Endothelial cell of umbilical vein (primary cell): ENCODE measurements around the gene GRM5. TPM values are rescaled to one million over a fixed set of nuclear protein-coding genes. Genes with fewer than 3 reads are reported as not detected.

Source experiments
- BruUV-seq: library from RNA; stranded (reverse); fragments of 400-500 nt; replicated peaks from 2 replicates; lab custom pipeline; 2021; lab: Mats Ljungman, UMichigan
- CTCF ChIA-PET: fragments of 300-600, 350-600 bp; sonication (Branson Sonifier 250); formaldehyde crosslinking; loops from one replicate; lab custom pipeline; 2021; ENCODE audit warnings: antibody characterized with exemption, inconsistent platforms; lab: Charles Lee
- POLR2A ChIA-PET: fragments of 300-600, 350-600 bp; sonication (Branson Sonifier 250); formaldehyde crosslinking; loops from one replicate; lab custom pipeline; 2021; ENCODE audit warnings: antibody characterized with exemption, inconsistent platforms; lab: Charles Lee
- DNase-seq: peaks from one replicate; pipeline ENCODE4 v3.0.0-alpha.2; 2011; ENCODE audit warnings: low read depth, low spot score
- FAIRE-seq: peaks from 2 replicates; lab custom pipeline; 2011; peaks lifted over from hg19 to GRCh38; lab: Jason Lieb, UNC
- H2AFZ ChIP-seq: 2 replicates; pipeline ENCODE4 v1.6.0; 2012; ENCODE audit warnings: low read depth, low read length, control low read depth, inconsistent platforms
- H3K27ac ChIP-seq: 2 replicates; pipeline ENCODE4 v1.5.1; 2011; ENCODE audit warnings: low read depth, mild to moderate bottlenecking, control low read depth, low read length, moderate library complexity; ENCODE audit not compliant: insufficient read depth
- H3K27me3 ChIP-seq, 2 experiments: 2 replicates each; pipeline versions ENCODE4 v1.6.0 to v1.6.1; 2011; ENCODE audit warnings: low read length in 2 of 2, mixed read lengths in 1 of 2; ENCODE audit not compliant: control insufficient read depth in 2 of 2, insufficient read depth in 2 of 2
- H3K36me3 ChIP-seq, 2 experiments: 2 replicates in 1 of 2; 3 replicates in 1 of 2; pipeline ENCODE4 v1.5.1; 2011; ENCODE audit warnings: low read length in 2 of 2, mild to moderate bottlenecking in 1 of 2, moderate library complexity in 1 of 2; ENCODE audit not compliant: control insufficient read depth in 2 of 2, insufficient read depth in 2 of 2; ENCODE audit errors: extremely low read depth in 1 of 2
- H3K4me1 ChIP-seq: 3 replicates; pipeline ENCODE4 v1.5.1; 2011; ENCODE audit warnings: mild to moderate bottlenecking, low read length; ENCODE audit not compliant: control insufficient read depth, insufficient read depth; ENCODE audit errors: extremely low read depth
- H3K4me2 ChIP-seq: 2 replicates; pipeline ENCODE4 v1.6.1; 2011; ENCODE audit warnings: low read length, control low read depth, mixed read lengths; ENCODE audit not compliant: insufficient read depth
- H3K4me3 ChIP-seq, 3 experiments: fragments of 200-600 bp in 1 of 3; sonication (generic), shearing (Covaris generic) in 1 of 3; replicated peaks in 1 of 3; 2 replicates each; pipeline ENCODE4 v1.5.1; 2011 to 2016; ENCODE audit warnings: control low read depth in 3 of 3, low read length in 3 of 3, mild to moderate bottlenecking in 2 of 3, inconsistent platforms in 1 of 3, low read depth in 1 of 3, moderate library complexity in 1 of 3; ENCODE audit not compliant: insufficient read depth in 1 of 3
- H3K79me2 ChIP-seq: 2 replicates; pipeline ENCODE4 v1.6.0; 2012; ENCODE audit warnings: low read length, inconsistent platforms; ENCODE audit not compliant: control insufficient read depth, insufficient read depth
- H3K9ac ChIP-seq: replicated peaks from 2 replicates; pipeline ENCODE3; 2011; ENCODE audit warnings: low read length, control low read depth; ENCODE audit not compliant: insufficient read depth; ENCODE audit errors: extremely low read depth
- H3K9me1 ChIP-seq: replicated peaks from 3 replicates; pipeline ENCODE4 v1.6.0; 2011; ENCODE audit warnings: mild to moderate bottlenecking, low read length; ENCODE audit not compliant: control insufficient read depth, insufficient read depth; ENCODE audit errors: extremely low read depth
- H3K9me3 ChIP-seq: replicated peaks from 2 replicates; pipeline ENCODE4 v1.5.1; 2012; ENCODE audit warnings: low read length, inconsistent platforms; ENCODE audit not compliant: control insufficient read depth, insufficient read depth
- H4K20me1 ChIP-seq: replicated peaks from 2 replicates; pipeline ENCODE3; 2011; ENCODE audit warnings: mild to moderate bottlenecking, low read length; ENCODE audit not compliant: control insufficient read depth, insufficient read depth; ENCODE audit errors: extremely low read depth
- CTCF ChIP-seq, 2 donors: IDR thresholded peaks; 1 replicate in 1 of 2; 2 replicates in 1 of 2; pipeline ENCODE4 v1.5.1; 2011; ENCODE audit warnings: low read length in 2 of 2, mild to moderate bottlenecking in 2 of 2, moderate library complexity in 2 of 2, control low read depth in 1 of 2, inconsistent platforms in 1 of 2, low read depth in 1 of 2; ENCODE audit not compliant: insufficient read depth in 1 of 2; ENCODE audit errors: extremely low read depth in 1 of 2
- EZH2 ChIP-seq: IDR thresholded peaks from 2 replicates; pipeline ENCODE4 v1.6.1; 2012; ENCODE audit warnings: borderline replicate concordance, low read depth, mild to moderate bottlenecking, moderate library complexity, low read length, inconsistent platforms; ENCODE audit not compliant: severe bottlenecking
- FOS ChIP-seq: IDR thresholded peaks from 2 replicates; pipeline ENCODE4 v1.6.1; 2011; ENCODE audit warnings: mild to moderate bottlenecking, low read length, moderate library complexity, borderline replicate concordance; ENCODE audit not compliant: insufficient read depth
- GATA2 ChIP-seq: IDR thresholded peaks from 2 replicates; pipeline ENCODE4 v1.7.0; 2011; ENCODE audit warnings: low read depth, mild to moderate bottlenecking, moderate library complexity, mixed read lengths, low read length; ENCODE audit not compliant: insufficient read length, insufficient read depth
- JUN ChIP-seq: IDR thresholded peaks from 2 replicates; pipeline ENCODE4 v1.6.1; 2011; ENCODE audit warnings: borderline replicate concordance, low read depth; ENCODE audit not compliant: insufficient read length, insufficient read depth
- MYC ChIP-seq: IDR thresholded peaks from one replicate; pipeline ENCODE4 v1.6.1; 2011; ENCODE audit warnings: mild to moderate bottlenecking, low read depth, low read length
- POLR2A ChIP-seq: IDR thresholded peaks from 2 replicates; pipeline ENCODE4 v1.6.1; 2012; ENCODE audit warnings: low read depth, mild to moderate bottlenecking, control low read depth, low read length
- POLR2AphosphoS5 ChIP-seq: IDR thresholded peaks from 2 replicates; pipeline ENCODE4 v1.6.1; 2012; ENCODE audit warnings: low read depth, mild to moderate bottlenecking, control low read depth, low read length, moderate library complexity; ENCODE audit not compliant: insufficient read depth
- dilution Hi-C: fragments of 300-500 bp; cut with MboI; formaldehyde crosslinking; loops from one replicate; pipeline ENCODE4 v1.15.0; 2019; ENCODE audit warnings: low sequenced_read_pairs; ENCODE audit not compliant: extremely low pct_ligation_motif_present
- intact Hi-C: fragments of 100-400 bp; cut with micrococcal nuclease; formaldehyde crosslinking; loops from one replicate; pipeline ENCODE4 v1.10.0; 2022
- polyA plus RNA-seq, 4 experiments: library from polyadenylated mRNA; depleted of rRNA in 3 of 4; stranded (reverse) in 3 of 4; unstranded in 1 of 4; fragments of >200 nt; gene quantifications; 2 replicates each; pipeline versions ENCODE4 v1.2.1 to v1.2.3, GENCODE V29; 2011 to 2012; ENCODE audit warnings: missing spikeins in 1 of 4
- total RNA-seq: library from RNA; stranded (reverse); gene quantifications from 2 replicates; pipeline ENCODE4 v1.2.3, GENCODE V29; 2021

Gene GRM5
- total and polyA plus RNA-seq, 2 donors (not counting 3 experiments of a cell fraction or from before 2014, with no cell fraction given) = 0.10 to 0.11 TPM

GRCh38 chr11:88469561-88470225 is 596.1 kb downstream of the GRM5 start:
- DNase-seq (no peak), FAIRE-seq (no peak)
- Histone ChIP-seq H2AFZ (no peak overlapping the region), H3K36me3 (no peaks in the 10 kb centered on the region), H3K4me2 (no peak overlapping the region), H3K9ac (no peak overlapping the region), H3K9me1 (no peaks in the 10 kb centered on the region), H3K9me3 (no peaks in the 10 kb centered on the region), H3K4me3 (no peak overlapping the region), H4K20me1 (no peaks in the 10 kb centered on the region), H3K27me3 (no peaks in the 10 kb centered on the region), H3K4me1 (no peaks in the 10 kb centered on the region), H3K79me2 (no peaks in the 10 kb centered on the region), H3K27ac (no peak overlapping the region)
- intact Hi-C loops (no loop called here), dilution Hi-C loops (no loop called here)
- ChIA-PET CTCF (no interaction called here), POLR2A (no interaction called here)
- no TSS peak for BruUV-seq
- no peak for TF ChIP-seq GATA2
- TF ChIP-seq POLR2A = no peak
- TF ChIP-seq EZH2 = no peak
- TF ChIP-seq FOS = no peak
- TF ChIP-seq JUN = no peak
- TF ChIP-seq MYC = no peak
- TF ChIP-seq CTCF (IDR thresholded peaks at IDR 0.05; ENCODE audit: extremely low read depth in 1 of 2, insufficient read depth in 1 of 2, low read depth in 1 of 2, low read length in 2 of 2) = no peak
- TF ChIP-seq POLR2AphosphoS5 = no peak
